Activated CD4-positive, alpha-beta memory T cell treated with anti-CD3 and anti-CD28 coated beads, Interleukin-2, amount 10 ng/mL, durations not matched to agents 7 days and 5 days (primary cell): ENCODE results near the gene KAZN. TPM values are rescaled to one million over a fixed set of nuclear protein-coding genes. Genes with fewer than 3 reads are reported as not detected.

Experiments used
- CTCF ChIA-PET: fragments of 350-600 bp; sonication (Branson Sonifier 250); formaldehyde crosslinking; loops from one replicate; lab custom pipeline; 2021; ENCODE audit warnings: antibody characterized with exemption, inconsistent platforms; lab: Charles Lee
- POLR2A ChIA-PET: fragments of 350-600 bp; sonication (Branson Sonifier 250); formaldehyde crosslinking; loops from one replicate; lab custom pipeline; 2021; ENCODE audit warnings: antibody characterized with exemption; lab: Charles Lee
- DNase-seq: peaks from one replicate; pipeline ENCODE4 v3.0.0-alpha.2; 2020
- H3K27ac Mint-ChIP-seq: one replicate; pipeline ENCODE4 v1.8.0; 2021; ENCODE audit warnings: mild to moderate bottlenecking, mixed read lengths
- H3K27me3 Mint-ChIP-seq: one replicate; pipeline ENCODE4 v1.8.0; 2021; ENCODE audit warnings: mixed read lengths
- H3K36me3 Mint-ChIP-seq: one replicate; pipeline ENCODE4 v1.8.0; 2021; ENCODE audit warnings: low read depth, mixed read lengths
- H3K4me1 Mint-ChIP-seq: one replicate; pipeline ENCODE4 v1.8.0; 2021; ENCODE audit warnings: mixed read lengths
- H3K4me3 Mint-ChIP-seq: one replicate; pipeline ENCODE4 v1.8.0; 2021; ENCODE audit warnings: mild to moderate bottlenecking, mixed read lengths
- H3K9me3 Mint-ChIP-seq: one replicate; pipeline ENCODE4 v1.8.0; 2021; ENCODE audit warnings: mixed read lengths
- total RNA-seq, 2 experiments: library from RNA; stranded (reverse); gene quantifications; one replicate each; pipeline ENCODE4 v1.2.3, GENCODE V29; 2021

The KAZN gene
- total RNA-seq, 2 experiments from 2014 or later, result 0.30 to 0.43 TPM

GRCh38 chr1:15120251-15120945 lies 521.9 kb downstream of the KAZN start:
- no peak overlapping the region for H3K27ac Mint-ChIP-seq
- DNase-seq, result no peak
- H3K4me1 Mint-ChIP-seq, result no peaks in the 10 kb centered on the region
- no peak overlapping the region for H3K4me3 Mint-ChIP-seq
- no peaks in the 10 kb centered on the region for H3K9me3 Mint-ChIP-seq
- H3K27me3 Mint-ChIP-seq, result peaks cover 12% of the 10 kb centered on the region
- CTCF ChIA-PET, result interaction anchor here (1.5 to 1.7 kb wide), 2 partner anchors 8 to 11 kb away, joined by 5 to 7 read pairs; no protein-coding TSS in a partner anchor
- POLR2A ChIA-PET, result no interaction called here
- H3K36me3 Mint-ChIP-seq, result no peaks in the 10 kb centered on the region

GRCh38 chr1:15122331-15122730 lies 523.8 kb downstream of the KAZN start:
- ChIA-PET CTCF (no interaction called here), POLR2A (no interaction called here)
- Mint-ChIP-seq H3K27ac (no peak overlapping the region), H3K27me3 (peaks cover 10% of the 10 kb centered on the region), H3K4me1 (no peaks in the 10 kb centered on the region), H3K36me3 (no peaks in the 10 kb centered on the region), H3K9me3 (no peaks in the 10 kb centered on the region), H3K4me3 (no peak overlapping the region)
- DNase-seq, result no peak

GRCh38 chr1:15123270-15123669 lies 524.8 kb downstream of the KAZN start:
- H3K4me3 Mint-ChIP-seq, result no peak overlapping the region
- no peak for DNase-seq
- peaks cover 12% of the 10 kb centered on the region for H3K27me3 Mint-ChIP-seq
- no peak overlapping the region for H3K27ac Mint-ChIP-seq
- CTCF ChIA-PET, result interaction anchor here (1.1 kb wide), 1 partner anchor 9 kb away, joined by 3 read pairs; no protein-coding TSS in a partner anchor
- no peaks in the 10 kb centered on the region for H3K4me1 Mint-ChIP-seq
- POLR2A ChIA-PET, result no interaction called here
- H3K9me3 Mint-ChIP-seq, result no peaks in the 10 kb centered on the region
- no peaks in the 10 kb centered on the region for H3K36me3 Mint-ChIP-seq

- Mint-ChIP-seq H3K27ac (no peak overlapping the region), H3K36me3 (no peaks in the 10 kb centered on the region), H3K4me1 (no peaks in the 10 kb centered on the region), H3K27me3 (peaks cover 12% of the 10 kb centered on the region), H3K9me3 (no peaks in the 10 kb centered on the region), H3K4me3 (no peak overlapping the region)
- POLR2A ChIA-PET, result no interaction called here
- DNase-seq, result no peak
- CTCF ChIA-PET, result interaction anchor here (1.1 kb wide), 1 partner anchor 9 kb away, joined by 3 read pairs; no protein-coding TSS in a partner anchor
Measured at GRCh38 chr1:15123925-15124324, 525.4 kb downstream of the KAZN start.

- H3K27ac Mint-ChIP-seq, result no peak overlapping the region
- no peak for DNase-seq
- no peaks in the 10 kb centered on the region for H3K9me3 Mint-ChIP-seq
- H3K4me3 Mint-ChIP-seq, result no peak overlapping the region
- peaks cover 15% of the 10 kb centered on the region for H3K27me3 Mint-ChIP-seq
- CTCF ChIA-PET, result no interaction called here
- POLR2A ChIA-PET, result no interaction called here
- H3K4me1 Mint-ChIP-seq, result no peaks in the 10 kb centered on the region
- H3K36me3 Mint-ChIP-seq, result no peaks in the 10 kb centered on the region
Measured at GRCh38 chr1:15124362-15125100, 526.0 kb downstream of the KAZN start.

- DNase-seq, result no peak
- CTCF ChIA-PET, result no interaction called here
- no peaks in the 10 kb centered on the region for H3K4me1 Mint-ChIP-seq
- no peaks in the 10 kb centered on the region for H3K9me3 Mint-ChIP-seq
- no peaks in the 10 kb centered on the region for H3K36me3 Mint-ChIP-seq
- no peak overlapping the region for H3K27ac Mint-ChIP-seq
- H3K27me3 Mint-ChIP-seq, result peaks cover 20% of the 10 kb centered on the region
- POLR2A ChIA-PET, result no interaction called here
- H3K4me3 Mint-ChIP-seq, result no peak overlapping the region
Measured at GRCh38 chr1:15125101-15125745, 526.7 kb downstream of the KAZN start.

- Mint-ChIP-seq H3K4me1 (no peaks in the 10 kb centered on the region), H3K9me3 (no peaks in the 10 kb centered on the region), H3K4me3 (no peak overlapping the region), H3K27me3 (peaks cover 20% of the 10 kb centered on the region), H3K36me3 (no peaks in the 10 kb centered on the region), H3K27ac (no peak overlapping the region)
- ChIA-PET POLR2A (interaction anchor here (1.0 kb wide), 1 partner anchor 144 kb away, joined by 3 read pairs; no protein-coding TSS in a partner anchor), CTCF (interaction anchor here (0.7 to 3.7 kb wide), 29 partner anchors 8 to 304 kb away, joined by 3 to 64 read pairs (median 4); partner anchors contain the start of gene TMEM51)
- no peak for DNase-seq
Measured at GRCh38 chr1:15128077-15128476, 529.6 kb downstream of the KAZN start.

- ChIA-PET CTCF (interaction anchor here (0.7 to 3.7 kb wide), 36 partner anchors 9 to 303 kb away, joined by 3 to 64 read pairs (median 4); partner anchors contain the start of gene TMEM51), POLR2A (interaction anchor here (0.6 to 1.0 kb wide), 2 partner anchors 105 to 143 kb away, joined by 3 read pairs; no protein-coding TSS in a partner anchor)
- H3K4me1 Mint-ChIP-seq, result no peaks in the 10 kb centered on the region
- no peak overlapping the region for H3K4me3 Mint-ChIP-seq
- DNase-seq, result peak; percentile 76
- no peak overlapping the region for H3K27ac Mint-ChIP-seq
- H3K9me3 Mint-ChIP-seq, result no peaks in the 10 kb centered on the region
- no peaks in the 10 kb centered on the region for H3K36me3 Mint-ChIP-seq
- H3K27me3 Mint-ChIP-seq, result peaks cover 23% of the 10 kb centered on the region
Measured at GRCh38 chr1:15128520-15129313, 530.2 kb downstream of the KAZN start.

GRCh38 chr1:15129944-15130343 lies 531.5 kb downstream of the KAZN start:
- peaks cover 32% of the 10 kb centered on the region for H3K27me3 Mint-ChIP-seq
- CTCF ChIA-PET, result interaction anchor here (0.8 to 3.6 kb wide), 7 partner anchors 9 to 175 kb away, joined by 3 to 64 read pairs (median 8); no protein-coding TSS in a partner anchor
- POLR2A ChIA-PET, result interaction anchor here (0.8 kb wide), 1 partner anchor 119 kb away, joined by 4 read pairs; no protein-coding TSS in a partner anchor

GRCh38 chr1:15130607-15131006 lies 532.1 kb downstream of the KAZN start:
- CTCF ChIA-PET, result interaction anchor here (0.8 to 3.6 kb wide), 3 partner anchors 141 to 175 kb away, joined by 3 to 64 read pairs (median 8); no protein-coding TSS in a partner anchor
- POLR2A ChIA-PET, result interaction anchor here (0.8 kb wide), 1 partner anchor 118 kb away, joined by 4 read pairs; no protein-coding TSS in a partner anchor
- no peak overlapping the region for H3K27ac Mint-ChIP-seq
- H3K4me1 Mint-ChIP-seq, result no peaks in the 10 kb centered on the region
- DNase-seq, result no peak
- H3K36me3 Mint-ChIP-seq, result no peaks in the 10 kb centered on the region
- H3K27me3 Mint-ChIP-seq, result peaks cover 35% of the 10 kb centered on the region
- no peak overlapping the region for H3K4me3 Mint-ChIP-seq
- no peaks in the 10 kb centered on the region for H3K9me3 Mint-ChIP-seq

More at GRCh38 chr1:15129944-15130343, 531.5 kb downstream of the KAZN start:
- no peak overlapping the region for H3K27ac Mint-ChIP-seq
- no peaks in the 10 kb centered on the region for H3K9me3 Mint-ChIP-seq
- DNase-seq, result no peak
- H3K4me3 Mint-ChIP-seq, result no peak overlapping the region
- no peaks in the 10 kb centered on the region for H3K36me3 Mint-ChIP-seq
- H3K4me1 Mint-ChIP-seq, result no peaks in the 10 kb centered on the region

- ChIA-PET CTCF (interaction anchor here (0.7 to 1.1 kb wide), 3 partner anchors 10 to 263 kb away, joined by 3 read pairs; no protein-coding TSS in a partner anchor), POLR2A (interaction anchor here (0.6 kb wide), 1 partner anchor 126 kb away, joined by 3 read pairs; no protein-coding TSS in a partner anchor)
- no peak overlapping the region for H3K27ac Mint-ChIP-seq
- no peak overlapping the region for H3K4me3 Mint-ChIP-seq
- DNase-seq, result no peak
- no peaks in the 10 kb centered on the region for H3K9me3 Mint-ChIP-seq
- H3K4me1 Mint-ChIP-seq, result no peaks in the 10 kb centered on the region
- peaks cover 49% of the 10 kb centered on the region for H3K27me3 Mint-ChIP-seq
- H3K36me3 Mint-ChIP-seq, result no peaks in the 10 kb centered on the region
Measured at GRCh38 chr1:15132965-15133364, 534.5 kb downstream of the KAZN start.

GRCh38 chr1:15134285-15134684 lies 535.8 kb downstream of the KAZN start:
- Mint-ChIP-seq H3K9me3 (no peaks in the 10 kb centered on the region), H3K4me1 (no peaks in the 10 kb centered on the region), H3K36me3 (no peaks in the 10 kb centered on the region), H3K27ac (no peak overlapping the region), H3K4me3 (no peak overlapping the region), H3K27me3 (peaks cover 54% of the 10 kb centered on the region)
- CTCF ChIA-PET, result no interaction called here
- DNase-seq, result no peak
- POLR2A ChIA-PET, result no interaction called here
